Stimulated activated naive CD4-positive, alpha-beta T cell (primary cell): ENCODE data around the gene REEP3.
"Not testable (repeated sequence)": the region's sequence is repeated elsewhere in the genome, so short reads cannot be mapped to it uniquely, and the experiment has no call there.

Experiments used
- DNase-seq, 6 experiments: peaks; one replicate each; lab custom pipeline; 2025; lab: John Stamatoyannopoulos, UW

REEP3 gene

GRCh38 chr10:63549810-63550209 lies 28.6 kb downstream of the REEP3 start:
- DNase-seq: no peak

GRCh38 chr10:63553031-63553430 lies 31.8 kb downstream of the REEP3 start:
- no peak for DNase-seq

- DNase-seq: no peak
Measured at GRCh38 chr10:63553473-63553872, 32.3 kb downstream of the REEP3 start.

GRCh38 chr10:63554657-63555056 lies 33.5 kb downstream of the REEP3 start:
- DNase-seq: peak in 5 of 6 experiments; percentile 5 to 51 (median 24)

- DNase-seq: no peak
Measured at GRCh38 chr10:63555330-63555729, 34.1 kb downstream of the REEP3 start.

GRCh38 chr10:63558132-63558784 lies 37.1 kb downstream of the REEP3 start:
- DNase-seq: no peak

GRCh38 chr10:63561341-63561740 lies 40.1 kb downstream of the REEP3 start:
- DNase-seq: no peak

- DNase-seq: no peak
Measured at GRCh38 chr10:63562391-63562790, 41.2 kb downstream of the REEP3 start.

- no peak for DNase-seq
Measured at GRCh38 chr10:63562857-63563256, 41.7 kb downstream of the REEP3 start.

- no peak for DNase-seq
Measured at GRCh38 chr10:63563623-63564022, 42.4 kb downstream of the REEP3 start.

GRCh38 chr10:63564731-63565130 lies 43.5 kb downstream of the REEP3 start:
- not testable (repeated sequence) for DNase-seq

- DNase-seq: no peak
Measured at GRCh38 chr10:63573068-63573697, 52.0 kb downstream of the REEP3 start.

GRCh38 chr10:63574011-63574410 lies 52.8 kb downstream of the REEP3 start:
- no peak for DNase-seq

GRCh38 chr10:63576501-63576900 lies 55.3 kb downstream of the REEP3 start:
- DNase-seq: no peak

- DNase-seq: no peak
Measured at GRCh38 chr10:63578501-63578900, 57.3 kb downstream of the REEP3 start.

GRCh38 chr10:63579371-63580014 lies 58.3 kb downstream of the REEP3 start:
- no peak for DNase-seq

GRCh38 chr10:63582690-63583089 lies 61.5 kb downstream of the REEP3 start:
- DNase-seq: no peak

- no peak for DNase-seq
Measured at GRCh38 chr10:63583397-63583796, 62.2 kb downstream of the REEP3 start.

GRCh38 chr10:63583909-63584724 lies 62.9 kb downstream of the REEP3 start:
- DNase-seq: no peak

- no peak for DNase-seq
Measured at GRCh38 chr10:63584725-63585035, 63.5 kb downstream of the REEP3 start.

GRCh38 chr10:63585041-63585440 lies 63.8 kb downstream of the REEP3 start:
- no peak for DNase-seq

- DNase-seq: no peak
Measured at GRCh38 chr10:63586043-63586442, 64.8 kb downstream of the REEP3 start.

- no peak for DNase-seq
Measured at GRCh38 chr10:63587191-63587590, 66.0 kb downstream of the REEP3 start.
